22Rv1 (cell line): ENCODE measurements around the gene FADS1.

Experiments used
- H3K27ac ChIP-seq: fragments of 450-650 bp; 2 replicates; pipeline ENCODE4 v1.5.1; 2017
- ZFX ChIP-seq: fragments of 450-650 bp; IDR thresholded peaks from 2 replicates; pipeline ENCODE4 v1.6.1; 2017; ENCODE audit warnings: antibody characterized with exemption, borderline replicate concordance
- TF ChIP-seq, protein P1 (sequence below): fragments of 450-650 bp; IDR thresholded peaks from 2 replicates; pipeline ENCODE4 v1.5.1; 2017; ENCODE audit warnings: mild to moderate bottlenecking

Gene FADS1

DNA sequence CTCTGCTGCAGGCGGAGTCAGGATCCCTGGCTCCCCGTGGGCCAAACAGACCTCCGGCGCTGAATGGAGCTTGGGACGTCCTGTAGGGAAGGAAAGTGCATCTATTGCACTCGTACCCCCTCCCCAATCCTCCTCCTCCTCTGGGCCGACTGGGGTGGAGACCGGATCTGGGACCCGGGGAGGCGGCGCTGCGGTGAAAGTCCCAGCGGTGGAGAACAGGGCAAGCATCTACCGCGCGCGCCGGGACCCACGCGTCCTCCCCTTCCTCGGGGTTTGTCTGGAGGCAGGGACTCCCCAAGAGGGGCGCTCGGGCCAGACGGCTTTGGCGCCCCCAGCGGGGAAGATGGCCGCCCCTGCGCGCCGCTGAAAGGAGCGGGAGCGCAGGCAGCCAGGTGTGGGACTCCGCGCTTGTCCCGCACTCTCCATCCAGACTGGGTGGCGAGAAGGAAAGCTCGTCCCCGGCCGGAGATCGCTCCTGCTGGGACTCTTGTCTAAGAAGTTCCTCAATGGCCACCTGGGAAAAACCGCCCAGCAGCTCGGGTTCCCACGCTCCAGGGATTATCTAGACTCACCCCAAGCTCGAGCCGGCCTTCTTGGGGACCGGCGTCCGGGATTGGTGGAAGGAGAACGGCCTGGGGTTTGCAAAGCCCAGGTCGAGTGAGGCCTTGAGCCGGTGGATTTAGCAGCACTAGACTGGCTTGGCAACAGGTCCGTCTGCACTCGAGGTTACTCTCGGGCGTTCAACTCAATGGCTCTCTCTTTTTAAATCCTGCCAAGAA is 12.0 kb upstream of the FADS1 start:
- peak overlapping the region; percentile 68 for H3K27ac ChIP-seq
- TF ChIP-seq, protein P1, sequence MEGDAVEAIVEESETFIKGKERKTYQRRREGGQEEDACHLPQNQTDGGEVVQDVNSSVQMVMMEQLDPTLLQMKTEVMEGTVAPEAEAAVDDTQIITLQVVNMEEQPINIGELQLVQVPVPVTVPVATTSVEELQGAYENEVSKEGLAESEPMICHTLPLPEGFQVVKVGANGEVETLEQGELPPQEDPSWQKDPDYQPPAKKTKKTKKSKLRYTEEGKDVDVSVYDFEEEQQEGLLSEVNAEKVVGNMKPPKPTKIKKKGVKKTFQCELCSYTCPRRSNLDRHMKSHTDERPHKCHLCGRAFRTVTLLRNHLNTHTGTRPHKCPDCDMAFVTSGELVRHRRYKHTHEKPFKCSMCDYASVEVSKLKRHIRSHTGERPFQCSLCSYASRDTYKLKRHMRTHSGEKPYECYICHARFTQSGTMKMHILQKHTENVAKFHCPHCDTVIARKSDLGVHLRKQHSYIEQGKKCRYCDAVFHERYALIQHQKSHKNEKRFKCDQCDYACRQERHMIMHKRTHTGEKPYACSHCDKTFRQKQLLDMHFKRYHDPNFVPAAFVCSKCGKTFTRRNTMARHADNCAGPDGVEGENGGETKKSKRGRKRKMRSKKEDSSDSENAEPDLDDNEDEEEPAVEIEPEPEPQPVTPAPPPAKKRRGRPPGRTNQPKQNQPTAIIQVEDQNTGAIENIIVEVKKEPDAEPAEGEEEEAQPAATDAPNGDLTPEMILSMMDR: no peak
- no peak for TF ChIP-seq ZFX

DNA sequence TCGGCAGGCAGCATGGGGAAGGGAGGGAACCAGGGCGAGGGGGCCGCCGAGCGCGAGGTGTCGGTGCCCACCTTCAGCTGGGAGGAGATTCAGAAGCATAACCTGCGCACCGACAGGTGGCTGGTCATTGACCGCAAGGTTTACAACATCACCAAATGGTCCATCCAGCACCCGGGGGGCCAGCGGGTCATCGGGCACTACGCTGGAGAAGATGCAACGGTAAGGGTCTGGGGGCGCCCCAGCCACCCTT is 11.5 kb upstream of the FADS1 start:
- H3K27ac ChIP-seq: peak overlapping the region; percentile 68
- TF ChIP-seq, protein P1: no peak
- TF ChIP-seq ZFX: no peak

DNA sequence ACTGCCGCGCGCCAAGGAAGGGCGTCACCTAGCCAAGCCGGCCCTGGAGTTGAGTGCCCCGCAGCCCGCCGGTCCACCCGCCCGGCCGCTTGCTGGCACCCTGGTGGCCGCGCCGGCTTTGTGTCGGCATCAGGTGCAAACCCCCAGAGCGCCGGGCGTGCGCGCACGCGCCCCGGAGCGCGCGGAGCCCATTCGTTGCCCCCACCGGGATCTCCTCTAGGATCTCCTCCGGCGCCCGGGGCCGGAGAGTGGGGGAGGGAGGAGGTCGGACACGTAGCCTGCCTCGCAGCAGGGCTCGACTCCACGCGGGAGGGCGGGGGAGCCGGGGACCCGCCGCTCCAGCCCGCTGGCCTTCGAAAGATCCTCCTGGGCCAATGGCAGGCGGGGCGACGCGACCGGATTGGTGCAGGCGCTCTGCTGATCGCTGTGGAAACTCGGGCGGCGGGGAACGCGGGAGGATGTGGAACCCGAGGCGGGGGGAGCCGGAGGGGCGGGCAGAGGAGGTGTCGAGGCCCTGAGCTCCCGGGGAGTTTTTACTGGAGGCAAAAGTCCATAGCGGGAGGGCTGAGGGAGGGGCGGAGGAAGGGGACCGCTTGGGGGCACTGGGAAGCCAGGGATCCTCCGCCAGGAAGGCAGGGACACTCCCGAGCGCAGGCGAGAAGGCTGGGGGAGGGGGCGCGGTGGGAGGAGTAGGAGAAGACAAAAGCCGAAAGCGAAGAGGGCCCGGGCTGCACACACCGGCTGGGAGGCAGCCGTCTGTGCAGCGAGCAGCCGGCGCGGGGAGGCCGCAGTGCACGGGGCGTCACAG is 11.0 kb upstream of the FADS1 start, which contains the start of gene FADS2:
FADS2 (plus strand) TSS at position 730 of the 808 bp plus-strand sequence. CDS start 91 bp downstream, outside the sequence.
- no peak for TF ChIP-seq ZFX
- TF ChIP-seq, protein P1: no peak
- H3K27ac ChIP-seq: peak within 1 kb of the TSS; percentile 68

DNA sequence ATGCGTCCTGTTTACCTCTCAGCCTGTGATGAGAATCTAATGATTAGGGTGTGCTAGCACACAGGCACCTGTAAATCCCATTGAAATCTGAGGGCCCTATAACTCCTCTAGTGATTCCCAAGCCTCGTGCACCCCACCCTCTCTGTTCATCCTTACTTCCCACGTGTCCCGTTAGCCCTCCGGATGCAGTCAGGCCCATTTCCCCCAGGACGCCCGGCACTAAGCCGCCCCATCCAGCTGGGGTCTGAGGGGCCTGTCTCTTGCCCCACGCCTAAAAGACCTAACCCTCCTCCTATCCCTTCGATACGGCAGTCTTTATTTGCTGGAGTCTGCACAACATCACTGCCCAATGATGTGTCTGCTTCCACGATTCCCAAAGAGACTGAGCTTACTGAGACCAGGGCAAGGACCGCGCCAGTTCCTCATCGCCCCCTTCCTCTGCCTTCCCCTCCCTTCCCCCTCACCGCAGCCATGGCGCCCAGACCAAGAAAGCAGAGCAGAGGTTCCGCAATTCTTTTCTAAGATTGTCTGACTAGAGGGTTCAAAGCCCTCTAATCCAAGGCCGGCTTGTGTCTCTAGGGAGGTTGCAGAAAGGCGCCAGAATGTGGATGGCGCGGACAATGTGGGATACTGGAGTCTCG is 10.2 kb upstream of the FADS1 start:
- H3K27ac ChIP-seq: peak overlapping the region; percentile 68
- TF ChIP-seq, protein P1: no peak
- no peak for TF ChIP-seq ZFX

DNA sequence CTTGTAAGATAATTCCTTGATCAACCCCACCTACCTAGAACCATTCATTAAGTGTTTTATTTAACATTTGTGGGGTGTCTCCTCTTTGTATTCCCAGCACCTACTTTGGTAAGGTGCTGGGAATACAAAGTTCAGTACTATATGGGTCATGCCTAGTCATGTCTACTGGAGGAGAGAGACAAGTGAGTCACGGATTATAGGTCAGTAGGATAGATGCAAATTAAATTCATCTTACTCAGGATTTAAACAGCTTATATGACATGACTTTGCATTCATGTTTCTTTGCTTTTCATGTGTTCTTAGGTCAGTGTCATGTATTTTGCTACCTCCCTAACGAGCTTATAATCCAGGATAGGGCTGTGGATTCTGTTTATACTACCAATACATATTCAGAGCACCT is 3.4 kb upstream of the FADS1 start:
- 0 out of 2 replicates have a peak overlapping the region, but pooled peaks have one; percentile 6 for H3K27ac ChIP-seq
- TF ChIP-seq, protein P1: no peak
- TF ChIP-seq ZFX: no peak

DNA sequence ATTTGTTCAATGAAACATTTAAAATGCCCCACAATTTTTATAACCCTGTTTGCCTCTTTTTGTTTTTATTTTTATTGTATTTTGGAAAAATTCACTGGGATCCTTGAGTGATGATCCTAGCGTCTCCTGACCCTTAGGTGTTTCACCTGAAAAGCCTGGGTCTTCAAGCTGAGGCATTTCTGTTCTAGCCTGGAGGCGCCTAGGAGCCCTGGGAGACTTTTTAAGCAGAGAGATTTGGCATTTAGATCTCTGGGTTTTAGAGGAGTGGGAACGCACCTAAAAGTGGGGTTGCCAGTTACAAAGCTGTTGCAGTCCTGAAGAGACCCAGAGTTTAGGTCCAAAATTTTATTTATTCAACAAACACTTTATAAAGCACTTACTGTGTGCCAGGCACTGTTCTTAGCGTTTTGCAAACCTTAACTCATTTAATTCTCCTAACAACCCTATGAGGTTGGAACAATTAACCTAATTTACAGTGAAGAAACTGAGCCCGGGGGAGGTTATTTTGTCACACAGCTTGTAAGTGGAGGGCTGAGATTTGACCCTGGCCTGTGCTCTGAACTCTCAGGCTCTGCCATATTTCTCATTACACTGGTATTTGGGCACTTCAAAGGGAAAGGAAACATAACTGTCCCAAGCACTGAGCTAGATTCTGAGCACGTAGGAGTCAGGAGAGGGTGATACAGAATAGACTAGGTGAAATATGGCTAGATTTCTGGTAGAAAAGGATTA is 834 bp upstream of the FADS1 start:
- peak overlapping the region; percentile 99 for H3K27ac ChIP-seq
- no peak for TF ChIP-seq ZFX
- TF ChIP-seq, protein P1: no peak
